Central memory CD4-positive, alpha-beta T cell (primary cell): Measurements from ENCODE around the gene GJD2.

Source experiments
- DNase-seq: peaks from one replicate; pipeline ENCODE4 v3.0.0; 2022

Gene GJD2

GRCh38 chr15:34721802-34722438 is 32.9 kb downstream of the GJD2 start:
- DNase-seq: no peak

GRCh38 chr15:34721157-34721801 is 33.5 kb downstream of the GJD2 start:
- no peak for DNase-seq

- DNase-seq: no peak
Observed at GRCh38 chr15:34719695-34720094, 35.1 kb downstream of the GJD2 start.

- DNase-seq: no peak
Observed at GRCh38 chr15:34718681-34719665, 35.8 kb downstream of the GJD2 start.

- no peak for DNase-seq
Observed at GRCh38 chr15:34717729-34718128, 37.1 kb downstream of the GJD2 start.

- DNase-seq: no peak
Observed at GRCh38 chr15:34716111-34716510, 38.7 kb downstream of the GJD2 start.

- DNase-seq: no peak
Observed at GRCh38 chr15:34714476-34715121, 40.2 kb downstream of the GJD2 start.

GRCh38 chr15:34713635-34714034 is 41.2 kb downstream of the GJD2 start:
- DNase-seq: no peak

GRCh38 chr15:34709866-34710265 is 44.9 kb downstream of the GJD2 start:
- DNase-seq: no peak

- no peak for DNase-seq
Observed at GRCh38 chr15:34708422-34708821, 46.4 kb downstream of the GJD2 start.

GRCh38 chr15:34701536-34701935 is 53.3 kb downstream of the GJD2 start:
- no peak for DNase-seq
